Measurements from ENCODE around the gene GDE1. TPM values are rescaled to one million over a fixed set of nuclear protein-coding genes. Genes with fewer than 3 reads are reported as not detected.

GDE1 gene
- total and polyA plus RNA-seq, 9 of the 15 experiments (the other 6 are each of a cell fraction or from before 2014, with no cell fraction given) = 18.8 to 40.5 (median 22.3) TPM

DNA sequence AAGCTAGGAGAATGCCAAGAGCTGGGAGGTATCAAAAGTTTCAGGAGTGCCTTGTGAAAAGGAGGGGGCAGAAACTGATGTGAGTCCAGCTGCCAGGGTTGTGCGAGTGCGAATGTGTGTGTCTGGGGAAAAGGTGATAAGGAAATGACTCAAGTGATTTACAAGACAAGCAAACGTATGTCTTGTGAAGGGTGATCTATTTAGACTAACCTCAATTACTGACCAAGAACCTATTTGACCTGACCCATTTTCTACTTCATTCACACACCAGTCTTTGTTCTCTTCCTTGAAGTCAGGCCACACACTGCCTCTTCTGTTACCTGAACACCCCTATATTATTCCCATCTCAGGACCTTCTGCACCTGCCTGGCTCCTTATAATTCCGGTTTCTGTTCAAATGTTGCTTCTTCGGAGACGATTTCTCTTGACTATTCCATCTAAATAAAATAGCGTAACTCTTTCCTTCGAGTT, 1.0 kb downstream of the GDE1 start (continued):
- TF ChIP-seq RB1 (IDR thresholded peaks at IDR 0.05; ENCODE audit: low read depth) (no peak), MYBL2 (IDR thresholded peaks at IDR 0.05; ENCODE audit: low read depth) (no peak), MYBL2 (CRISPR knock-in tag; IDR thresholded peaks at IDR 0.05; ENCODE audit: borderline replicate concordance) (no peak), BRD4 (IDR thresholded peaks at IDR 0.05) (no peak), TAF9B (IDR thresholded peaks at IDR 0.05; ENCODE audit: partially characterized antibody) (peak; percentile 77), NR3C1 (CRISPR knock-in tag; IDR thresholded peaks at IDR 0.05) (no peak), BDP1 (IDR thresholded peaks at IDR 0.05; ENCODE audit: insufficient read depth, insufficient read length) (no peak), BACH1 (tag; IDR thresholded peaks at IDR 0.05) (no peak), MED1 (CRISPR knock-in tag; IDR thresholded peaks at IDR 0.05; ENCODE audit: borderline replicate concordance) (no peak), ILF3 (IDR thresholded peaks at IDR 0.05; ENCODE audit: borderline replicate concordance) (0 out of 2 replicates have a peak, but pooled peaks have one; percentile 49), SREBF2 (CRISPR knock-in tag; IDR thresholded peaks at IDR 0.05) (no peak), DIDO1 (tag; IDR thresholded peaks at IDR 0.05; ENCODE audit: low read depth) (no peak), ESRRB (CRISPR knock-in tag; IDR thresholded peaks at IDR 0.05; ENCODE audit: borderline replicate concordance) (no peak), ZNF184 (CRISPR knock-in tag; IDR thresholded peaks at IDR 0.05) (no peak), ZNF436 (CRISPR knock-in tag; IDR thresholded peaks at IDR 0.05) (no peak), RBM39 (optimal IDR thresholded peaks at IDR 0.05; ENCODE audit: low read depth, low read length) (no peak), SRF (CRISPR knock-in tag; IDR thresholded peaks at IDR 0.05) (no peak), ZBTB26 (CRISPR knock-in tag; IDR thresholded peaks at IDR 0.05) (no peak), RAD51 (IDR thresholded peaks at IDR 0.05; ENCODE audit: borderline replicate concordance, low read depth) (peak; percentile 6; the same call in 1 of the 2 replicates), ZNF57 (CRISPR knock-in tag; IDR thresholded peaks at IDR 0.05) (no peak), NEUROD1 (IDR thresholded peaks at IDR 0.05; ENCODE audit: borderline replicate concordance, low read depth, low read length, partially characterized antibody) (peak; percentile 70), MAZ (CRISPR knock-in tag; conservative IDR thresholded peaks at IDR 0.05 in 1 of 2, IDR thresholded peaks at IDR 0.05 in 1 of 2) (peak; percentile 51 to 83; a peak in 3 of 4 replicates), BRD9 (IDR thresholded peaks at IDR 0.05; ENCODE audit: low read depth, partially characterized antibody) (peak; percentile 85), KLF6 (CRISPR knock-in tag; IDR thresholded peaks at IDR 0.05; ENCODE audit: borderline replicate concordance) (no peak), SLC30A9 (CRISPR knock-in tag; IDR thresholded peaks at IDR 0.05) (no peak)
- TF ChIP-seq, protein P1, sequence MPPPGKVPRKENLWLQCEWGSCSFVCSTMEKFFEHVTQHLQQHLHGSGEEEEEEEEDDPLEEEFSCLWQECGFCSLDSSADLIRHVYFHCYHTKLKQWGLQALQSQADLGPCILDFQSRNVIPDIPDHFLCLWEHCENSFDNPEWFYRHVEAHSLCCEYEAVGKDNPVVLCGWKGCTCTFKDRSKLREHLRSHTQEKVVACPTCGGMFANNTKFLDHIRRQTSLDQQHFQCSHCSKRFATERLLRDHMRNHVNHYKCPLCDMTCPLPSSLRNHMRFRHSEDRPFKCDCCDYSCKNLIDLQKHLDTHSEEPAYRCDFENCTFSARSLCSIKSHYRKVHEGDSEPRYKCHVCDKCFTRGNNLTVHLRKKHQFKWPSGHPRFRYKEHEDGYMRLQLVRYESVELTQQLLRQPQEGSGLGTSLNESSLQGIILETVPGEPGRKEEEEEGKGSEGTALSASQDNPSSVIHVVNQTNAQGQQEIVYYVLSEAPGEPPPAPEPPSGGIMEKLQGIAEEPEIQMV (tag; conservative IDR thresholded peaks at IDR 0.05; ENCODE audit: low read depth) = no peak
- TF ChIP-seq, protein P2, sequence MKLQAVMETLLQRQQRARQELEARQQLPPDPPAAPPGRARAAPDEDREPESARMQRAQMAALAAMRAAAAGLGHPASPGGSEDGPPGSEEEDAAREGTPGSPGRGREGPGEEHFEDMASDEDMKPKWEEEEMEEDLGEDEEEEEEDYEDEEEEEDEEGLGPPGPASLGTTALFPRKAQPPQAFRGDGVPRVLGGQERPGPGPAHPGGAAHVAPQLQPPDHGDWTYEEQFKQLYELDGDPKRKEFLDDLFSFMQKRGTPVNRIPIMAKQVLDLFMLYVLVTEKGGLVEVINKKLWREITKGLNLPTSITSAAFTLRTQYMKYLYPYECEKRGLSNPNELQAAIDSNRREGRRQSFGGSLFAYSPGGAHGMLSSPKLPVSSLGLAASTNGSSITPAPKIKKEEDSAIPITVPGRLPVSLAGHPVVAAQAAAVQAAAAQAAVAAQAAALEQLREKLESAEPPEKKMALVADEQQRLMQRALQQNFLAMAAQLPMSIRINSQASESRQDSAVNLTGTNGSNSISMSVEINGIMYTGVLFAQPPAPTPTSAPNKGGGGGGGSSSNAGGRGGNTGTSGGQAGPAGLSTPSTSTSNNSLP (IDR thresholded peaks at IDR 0.05; ENCODE audit: borderline replicate concordance, low read depth, low read length) = no peak
